Osteocyte (in vitro differentiated cells): ENCODE measurements around the gene GCNT2. TPM values are rescaled to one million over a fixed set of nuclear protein-coding genes. Genes with fewer than 3 reads are reported as not detected.
"Not testable (repeated sequence)": the region's sequence is repeated elsewhere in the genome, so short reads cannot be mapped to it uniquely, and the experiment has no call there.

ENCODE experiments used
- DNase-seq: peaks from one replicate; pipeline ENCODE4 v3.0.0; 2021; ENCODE audit warnings: mixed read lengths; ENCODE audit not compliant: unreplicated experiment; ENCODE audit errors: extremely low spot score
- H3K27ac Mint-ChIP-seq: one replicate; pipeline ENCODE4 v1.8.0; 2021; ENCODE audit warnings: mild to moderate bottlenecking, mixed read lengths; ENCODE audit not compliant: unreplicated experiment
- H3K27me3 Mint-ChIP-seq: one replicate; pipeline ENCODE4 v1.8.0; 2021; ENCODE audit warnings: mixed read lengths; ENCODE audit not compliant: unreplicated experiment
- H3K36me3 Mint-ChIP-seq: one replicate; pipeline ENCODE4 v1.8.0; 2021; ENCODE audit warnings: mixed read lengths; ENCODE audit not compliant: unreplicated experiment
- H3K4me1 Mint-ChIP-seq: one replicate; pipeline ENCODE4 v1.8.0; 2021; ENCODE audit warnings: mixed read lengths; ENCODE audit not compliant: unreplicated experiment
- H3K4me3 Mint-ChIP-seq: one replicate; pipeline ENCODE4 v1.8.0; 2021; ENCODE audit warnings: mild to moderate bottlenecking, moderate library complexity, mixed read lengths; ENCODE audit not compliant: unreplicated experiment
- H3K9me3 Mint-ChIP-seq: one replicate; pipeline ENCODE4 v1.8.0; 2021; ENCODE audit warnings: mixed read lengths; ENCODE audit not compliant: unreplicated experiment
- total RNA-seq: library from RNA; stranded (reverse); gene quantifications from 2 replicates; pipeline ENCODE4 v1.2.1, GENCODE V29; 2021
- TF ChIP-seq, protein P1 (sequence below): fragments of 200-600 bp; sonication (generic); IDR thresholded peaks from 2 replicates; pipeline ENCODE4 v1.5.0; 2021; ENCODE audit warnings: antibody characterized with exemption, mild to moderate bottlenecking, moderate library complexity

Gene GCNT2
- total RNA-seq, 1 donor from 2014 or later = 0.19 TPM

DNA sequence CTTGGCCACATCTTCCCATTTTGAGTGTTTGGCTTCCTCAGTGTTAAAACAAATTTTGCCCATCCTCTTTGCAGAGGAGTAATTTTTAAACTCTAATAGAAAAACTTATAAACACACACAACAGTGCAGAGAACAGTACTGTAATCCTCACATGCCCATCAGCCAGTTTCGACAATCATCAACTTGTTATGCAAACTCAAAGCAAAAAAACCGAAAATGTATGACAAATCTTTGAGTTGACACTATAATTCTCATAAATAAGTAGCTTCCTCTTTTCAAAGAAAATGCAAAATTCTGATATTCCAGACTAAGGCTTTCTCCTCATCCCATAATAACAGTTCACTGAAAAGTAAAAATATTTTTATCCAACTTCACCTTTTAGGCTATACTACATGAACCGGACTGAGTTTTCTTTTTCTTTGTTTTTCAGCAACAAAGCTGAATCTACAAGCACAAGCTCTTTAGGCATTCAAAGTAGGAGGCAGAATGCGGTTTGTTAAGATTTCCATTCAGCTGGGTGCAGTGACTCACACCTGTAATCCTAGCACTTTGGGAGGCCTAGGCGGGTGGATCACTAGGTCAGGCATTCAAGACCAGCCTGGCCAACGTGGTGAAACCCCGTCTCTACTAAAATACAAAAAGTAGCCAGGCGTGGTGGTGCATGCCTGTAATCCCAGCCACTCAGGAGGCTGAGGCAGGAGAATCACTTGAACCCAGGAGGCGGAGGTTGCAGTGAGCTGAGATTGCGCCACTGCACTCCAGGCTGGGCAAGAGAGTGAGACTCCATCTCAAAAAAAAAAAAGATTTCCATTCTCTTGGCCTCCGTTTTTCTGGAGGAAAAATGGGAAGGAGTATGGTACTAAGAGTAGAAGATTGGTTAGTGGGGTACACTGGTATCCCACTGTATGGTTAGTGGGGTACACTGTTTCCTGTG lies 74.8 kb downstream of the GCNT2 start:
- Mint-ChIP-seq H3K4me1 (no peaks in the 10 kb centered on the region), H3K9me3 (no peaks in the 10 kb centered on the region), H3K36me3 (no peaks in the 10 kb centered on the region), H3K27ac (no peak overlapping the region), H3K27me3 (peaks cover 65% of the 10 kb centered on the region), H3K4me3 (no peak overlapping the region)
- TF ChIP-seq, protein P1, sequence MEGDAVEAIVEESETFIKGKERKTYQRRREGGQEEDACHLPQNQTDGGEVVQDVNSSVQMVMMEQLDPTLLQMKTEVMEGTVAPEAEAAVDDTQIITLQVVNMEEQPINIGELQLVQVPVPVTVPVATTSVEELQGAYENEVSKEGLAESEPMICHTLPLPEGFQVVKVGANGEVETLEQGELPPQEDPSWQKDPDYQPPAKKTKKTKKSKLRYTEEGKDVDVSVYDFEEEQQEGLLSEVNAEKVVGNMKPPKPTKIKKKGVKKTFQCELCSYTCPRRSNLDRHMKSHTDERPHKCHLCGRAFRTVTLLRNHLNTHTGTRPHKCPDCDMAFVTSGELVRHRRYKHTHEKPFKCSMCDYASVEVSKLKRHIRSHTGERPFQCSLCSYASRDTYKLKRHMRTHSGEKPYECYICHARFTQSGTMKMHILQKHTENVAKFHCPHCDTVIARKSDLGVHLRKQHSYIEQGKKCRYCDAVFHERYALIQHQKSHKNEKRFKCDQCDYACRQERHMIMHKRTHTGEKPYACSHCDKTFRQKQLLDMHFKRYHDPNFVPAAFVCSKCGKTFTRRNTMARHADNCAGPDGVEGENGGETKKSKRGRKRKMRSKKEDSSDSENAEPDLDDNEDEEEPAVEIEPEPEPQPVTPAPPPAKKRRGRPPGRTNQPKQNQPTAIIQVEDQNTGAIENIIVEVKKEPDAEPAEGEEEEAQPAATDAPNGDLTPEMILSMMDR = no peak
- no peak for DNase-seq

DNA sequence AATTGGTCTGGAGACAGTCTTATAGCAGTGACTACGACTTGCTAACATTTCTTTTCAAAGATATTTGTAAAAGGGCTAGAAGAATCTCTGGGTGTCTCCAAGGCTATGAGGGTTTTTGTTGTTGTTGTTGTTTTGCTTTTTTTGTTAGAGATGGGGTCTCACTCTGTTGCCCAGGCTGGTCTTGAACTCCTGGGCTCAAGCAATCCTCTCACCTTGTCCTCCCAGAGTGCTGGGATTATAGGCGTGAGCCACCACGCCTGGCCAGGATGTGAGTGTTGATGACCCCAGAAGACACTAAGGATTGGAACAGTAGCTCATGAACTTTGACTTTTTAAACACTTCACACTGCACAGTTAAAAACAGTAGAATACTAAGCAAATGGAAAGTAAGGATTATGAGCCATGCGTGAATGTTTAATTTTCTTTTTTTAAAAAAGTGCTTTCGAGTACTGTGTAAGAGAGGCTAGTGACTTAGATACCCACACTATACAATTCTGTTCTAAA lies 76.4 kb downstream of the GCNT2 start:
- Mint-ChIP-seq H3K4me1 (no peaks in the 10 kb centered on the region), H3K27ac (no peak overlapping the region)

DNA sequence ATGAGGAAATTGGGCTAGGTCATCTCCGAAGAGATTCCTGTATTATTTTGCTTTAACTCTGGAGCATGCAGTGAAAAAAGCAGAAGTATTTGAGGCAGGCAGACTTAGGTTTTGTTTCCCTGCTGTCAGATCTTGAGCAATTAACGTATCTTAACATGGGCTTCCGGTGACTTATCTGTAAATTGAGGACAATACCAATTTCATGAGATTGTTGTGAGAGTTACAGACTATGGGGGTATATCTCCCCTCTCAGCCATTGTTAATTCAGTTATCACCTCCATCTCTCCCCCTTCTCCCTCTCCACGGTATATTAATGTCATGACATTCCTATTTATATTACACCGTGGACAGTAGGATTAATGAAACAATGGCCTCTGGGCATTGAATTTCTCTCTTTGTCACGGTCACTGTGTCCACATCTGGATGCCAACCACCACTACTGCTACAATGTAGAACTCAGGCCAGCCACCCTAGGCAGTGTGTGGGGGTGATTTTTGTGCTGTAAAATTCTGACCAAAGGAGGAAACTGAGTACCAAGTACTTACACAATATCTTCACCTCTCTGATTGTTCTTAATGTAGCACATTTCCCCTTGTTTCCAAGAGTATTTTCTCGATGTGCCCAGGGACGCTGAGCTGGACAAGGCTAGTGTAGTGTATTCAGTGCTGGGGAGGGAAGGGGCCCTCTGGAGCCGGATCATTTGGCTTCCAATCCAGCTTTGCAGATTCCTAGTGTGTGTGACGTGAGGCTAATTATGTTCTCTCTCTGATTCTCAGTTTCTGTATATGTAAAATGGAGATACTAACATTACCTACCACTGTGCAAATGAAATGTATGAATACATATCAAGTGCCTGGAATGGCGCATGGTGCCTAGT lies 77.2 kb downstream of the GCNT2 start:
- H3K9me3 Mint-ChIP-seq = no peaks in the 10 kb centered on the region
- H3K4me1 Mint-ChIP-seq = no peaks in the 10 kb centered on the region
- peaks cover 68% of the 10 kb centered on the region for H3K27me3 Mint-ChIP-seq
- TF ChIP-seq, protein P1 = no peak
- no peaks in the 10 kb centered on the region for H3K36me3 Mint-ChIP-seq
- DNase-seq = no peak
- H3K4me3 Mint-ChIP-seq = no peak overlapping the region
- H3K27ac Mint-ChIP-seq = no peak overlapping the region

More for the DNA sequence above, 76.4 kb downstream of the GCNT2 start:
- TF ChIP-seq, protein P1 = no peak
- peaks cover 63% of the 10 kb centered on the region for H3K27me3 Mint-ChIP-seq
- H3K36me3 Mint-ChIP-seq = no peaks in the 10 kb centered on the region
- no peak overlapping the region for H3K4me3 Mint-ChIP-seq
- no peak for DNase-seq
- no peaks in the 10 kb centered on the region for H3K9me3 Mint-ChIP-seq

DNA sequence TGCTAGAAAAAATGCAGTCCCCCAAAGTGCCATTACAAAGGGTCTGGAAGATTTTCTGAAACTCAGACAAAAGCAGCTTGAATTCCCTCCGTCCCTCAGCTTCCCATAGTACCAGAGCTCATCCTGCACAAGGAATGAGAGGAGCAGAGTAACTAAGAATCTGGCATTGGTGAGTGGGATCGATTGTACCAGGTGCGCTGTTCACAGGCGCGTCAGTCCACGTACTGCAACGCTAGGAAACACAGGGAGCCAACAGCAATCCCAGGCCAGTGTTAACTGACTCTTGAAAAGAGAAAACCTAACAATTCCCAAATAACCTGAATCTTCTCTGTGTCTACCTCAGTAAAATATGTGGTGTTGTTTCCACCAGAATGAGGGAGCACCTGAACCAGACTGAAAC lies 77.9 kb downstream of the GCNT2 start:
- TF ChIP-seq, protein P1 = no peak
- Mint-ChIP-seq H3K27me3 (peaks cover 63% of the 10 kb centered on the region), H3K27ac (no peak overlapping the region), H3K4me1 (no peaks in the 10 kb centered on the region), H3K9me3 (no peaks in the 10 kb centered on the region), H3K36me3 (no peaks in the 10 kb centered on the region), H3K4me3 (no peak overlapping the region)
- DNase-seq = no peak

DNA sequence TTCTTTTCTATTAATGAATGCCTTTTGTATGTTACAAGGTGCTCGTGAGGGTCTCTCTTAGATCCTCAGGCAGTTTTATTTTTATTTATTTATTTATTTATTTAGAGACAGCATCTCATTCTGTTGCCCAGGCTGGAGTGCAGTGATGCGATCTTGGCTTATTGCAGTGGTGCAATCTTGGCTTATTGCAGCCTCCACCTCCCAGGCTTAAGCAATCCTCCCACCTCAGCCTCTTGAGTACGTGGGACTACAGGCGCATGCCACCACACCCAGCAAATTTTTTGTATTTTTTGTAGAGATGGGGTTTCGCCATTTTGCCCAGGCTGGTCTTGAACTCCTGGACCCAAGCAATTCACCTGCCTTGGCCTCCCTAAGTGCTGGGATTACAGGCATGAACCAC lies 79.5 kb downstream of the GCNT2 start:
- not testable (repeated sequence) for H3K36me3 Mint-ChIP-seq, DNase-seq, H3K27ac Mint-ChIP-seq, H3K4me3 Mint-ChIP-seq, H3K4me1 Mint-ChIP-seq, H3K9me3 Mint-ChIP-seq
- H3K27me3 Mint-ChIP-seq = peaks cover 54% of the 10 kb centered on the region
